Astrocyte (in vitro differentiated cells and primary cell): Measurements from ENCODE around the gene JPH3.

Source experiments
- EZH2 ChIP-seq: IDR thresholded peaks from 2 replicates; pipeline ENCODE4 v1.6.1; 2012; ENCODE audit warnings: mild to moderate bottlenecking, low read length, inconsistent platforms; ENCODE audit not compliant: insufficient read depth
- TF ChIP-seq, protein P1 (sequence below): IDR thresholded peaks from 2 replicates; pipeline ENCODE4 v1.5.1; 2011; ENCODE audit warnings: low read depth, mild to moderate bottlenecking, inconsistent platforms, low read length, moderate library complexity; ENCODE audit not compliant: insufficient read depth

GRCh38 chr16:87657621-87658192, 55.4 kb downstream of the JPH3 start:
- TF ChIP-seq, protein P1, sequence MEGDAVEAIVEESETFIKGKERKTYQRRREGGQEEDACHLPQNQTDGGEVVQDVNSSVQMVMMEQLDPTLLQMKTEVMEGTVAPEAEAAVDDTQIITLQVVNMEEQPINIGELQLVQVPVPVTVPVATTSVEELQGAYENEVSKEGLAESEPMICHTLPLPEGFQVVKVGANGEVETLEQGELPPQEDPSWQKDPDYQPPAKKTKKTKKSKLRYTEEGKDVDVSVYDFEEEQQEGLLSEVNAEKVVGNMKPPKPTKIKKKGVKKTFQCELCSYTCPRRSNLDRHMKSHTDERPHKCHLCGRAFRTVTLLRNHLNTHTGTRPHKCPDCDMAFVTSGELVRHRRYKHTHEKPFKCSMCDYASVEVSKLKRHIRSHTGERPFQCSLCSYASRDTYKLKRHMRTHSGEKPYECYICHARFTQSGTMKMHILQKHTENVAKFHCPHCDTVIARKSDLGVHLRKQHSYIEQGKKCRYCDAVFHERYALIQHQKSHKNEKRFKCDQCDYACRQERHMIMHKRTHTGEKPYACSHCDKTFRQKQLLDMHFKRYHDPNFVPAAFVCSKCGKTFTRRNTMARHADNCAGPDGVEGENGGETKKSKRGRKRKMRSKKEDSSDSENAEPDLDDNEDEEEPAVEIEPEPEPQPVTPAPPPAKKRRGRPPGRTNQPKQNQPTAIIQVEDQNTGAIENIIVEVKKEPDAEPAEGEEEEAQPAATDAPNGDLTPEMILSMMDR = no peak
- TF ChIP-seq EZH2 = no peak
